Ishikawa (cell line): ENCODE results near the gene RUSC2.
A peak's percentile ranks its signal among the peaks of the same experiment; 100 is the strongest.

Experiments
- CEBPB ChIP-seq: IDR thresholded peaks from 2 replicates; pipeline ENCODE4 v1.6.1; 2012
- CREB1 ChIP-seq: IDR thresholded peaks from 2 replicates; pipeline ENCODE4 v1.6.1; 2012; ENCODE audit warnings: low read depth
- EGR1 ChIP-seq: IDR thresholded peaks from 2 replicates; pipeline ENCODE4 v1.6.1; 2012
- EP300 ChIP-seq: IDR thresholded peaks from 2 replicates; pipeline ENCODE4 v1.6.1; 2012; ENCODE audit warnings: borderline replicate concordance
- FOXM1 ChIP-seq: IDR thresholded peaks from 2 replicates; pipeline ENCODE4 v1.6.1; 2012; ENCODE audit warnings: low read depth, borderline replicate concordance
- MAX ChIP-seq: IDR thresholded peaks from 2 replicates; pipeline ENCODE4 v1.6.1; 2012
- NFIC ChIP-seq: IDR thresholded peaks from 2 replicates; pipeline ENCODE4 v1.6.1; 2012
- RAD21 ChIP-seq: IDR thresholded peaks from 2 replicates; pipeline ENCODE4 v1.6.1; 2012; ENCODE audit warnings: low read depth
- REST ChIP-seq: IDR thresholded peaks from 2 replicates; pipeline ENCODE4 v1.6.1; 2012; ENCODE audit warnings: low read depth, mild to moderate bottlenecking
- TAF1 ChIP-seq: IDR thresholded peaks from 2 replicates; pipeline ENCODE4 v1.6.1; 2012; ENCODE audit warnings: low read depth, mild to moderate bottlenecking
- TCF12 ChIP-seq: IDR thresholded peaks from 2 replicates; pipeline ENCODE4 v1.6.1; 2012; ENCODE audit warnings: low read depth
- TEAD4 ChIP-seq: IDR thresholded peaks from 2 replicates; pipeline ENCODE4 v1.6.1; 2012
- USF1 ChIP-seq: IDR thresholded peaks from 2 replicates; pipeline ENCODE4 v1.6.1; 2012
- YY1 ChIP-seq: IDR thresholded peaks from 2 replicates; pipeline ENCODE4 v1.6.1; 2012; ENCODE audit warnings: low read depth
- ZBTB7A ChIP-seq: IDR thresholded peaks from 2 replicates; pipeline ENCODE4 v1.6.1; 2012; ENCODE audit warnings: low read depth

Gene RUSC2

GRCh38 chr9:35510383-35510753, 20.5 kb downstream of the RUSC2 start:
- TF ChIP-seq TEAD4 (no peak), CEBPB (no peak), REST (no peak), EP300 (no peak), RAD21 (no peak), TAF1 (no peak), ZBTB7A (no peak), TCF12 (no peak), YY1 (no peak)

GRCh38 chr9:35510754-35511428, 21.0 kb downstream of the RUSC2 start:
- TF ChIP-seq YY1 (no peak), TCF12 (peak; percentile 98), TAF1 (no peak), EGR1 (no peak), RAD21 (peak; percentile 37), EP300 (peak; percentile 97), FOXM1 (peak; percentile 95), TEAD4 (peak; percentile 97), USF1 (no peak), CREB1 (no peak), CEBPB (peak; percentile 83), NFIC (peak; percentile 89), ZBTB7A (0 out of 2 replicates have a peak, but pooled peaks have one; percentile 2), MAX (peak; percentile 59; the same call in 1 of the 2 replicates), REST (peak; percentile 7; the same call in 1 of the 2 replicates)

GRCh38 chr9:35511453-35511852, 21.5 kb downstream of the RUSC2 start:
- no peak for TF ChIP-seq CREB1
- no peak for TF ChIP-seq MAX
- no peak for TF ChIP-seq TAF1
- no peak for TF ChIP-seq CEBPB
- no peak for TF ChIP-seq ZBTB7A
- TF ChIP-seq YY1, result no peak
- no peak for TF ChIP-seq RAD21
- no peak for TF ChIP-seq EP300
- no peak for TF ChIP-seq USF1
- TF ChIP-seq TCF12, result no peak
- TF ChIP-seq REST, result no peak
- TF ChIP-seq TEAD4, result no peak
- TF ChIP-seq FOXM1, result no peak
- no peak for TF ChIP-seq NFIC
- TF ChIP-seq EGR1, result no peak

GRCh38 chr9:35515766-35516165, 25.9 kb downstream of the RUSC2 start:
- TF ChIP-seq CEBPB, result peak; percentile 92
- TF ChIP-seq TEAD4, result peak; percentile 78
- TF ChIP-seq TAF1, result no peak
- no peak for TF ChIP-seq FOXM1

GRCh38 chr9:35516479-35516878, 26.6 kb downstream of the RUSC2 start:
- TF ChIP-seq YY1 (no peak), TEAD4 (peak; percentile 54; the same call in 1 of the 2 replicates), REST (no peak), MAX (no peak)
